ENCODE data around the gene DOCK7. TPM values are rescaled to one million over a fixed set of nuclear protein-coding genes. Genes with fewer than 3 reads are reported as not detected.

The DOCK7 gene
- total and polyA plus RNA-seq, 2 of the 8 experiments (the other 6 are each of a cell fraction or from before 2014, with no cell fraction given), result 10.2 to 33.7 TPM

DNA sequence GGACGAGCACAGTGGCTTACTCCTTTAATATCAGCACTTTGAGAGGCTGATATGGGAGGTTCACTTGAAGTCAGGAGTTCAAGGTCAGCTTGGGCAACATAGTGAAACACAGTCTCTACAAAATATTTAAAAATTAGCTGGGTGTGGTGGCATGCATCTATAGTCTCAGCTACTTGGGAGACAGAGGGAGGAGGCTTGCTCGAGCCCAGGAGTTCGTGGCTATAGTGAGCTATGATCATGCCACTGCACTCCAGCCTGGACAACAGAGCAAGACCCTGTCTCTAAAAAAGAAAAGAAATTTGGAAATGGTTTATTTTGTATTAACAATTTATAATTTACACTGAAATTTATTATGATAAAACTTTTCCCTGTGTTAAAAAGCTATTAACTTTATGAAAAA lies 92.5 kb downstream of the DOCK7 start:
- no peak overlapping the region for H2BK120ac ChIP-seq (replicated peaks; ENCODE audit: low read depth, low read length)
- H3K4ac ChIP-seq (replicated peaks; ENCODE audit: insufficient read length, low read depth, low read length), result no peak overlapping the region
- no peak overlapping the region for H3K56ac ChIP-seq (replicated peaks; ENCODE audit: insufficient read length, low read depth, low read length)
- H3K14ac ChIP-seq (ENCODE audit: insufficient read length), result no peak overlapping the region
- no peaks in the 10 kb centered on the region for H3K9me3 ChIP-seq (ENCODE audit: insufficient read depth in 2 of 2, low read depth in 1 of 2, low read length in 1 of 2)
- H3K4me1 ChIP-seq (replicated peaks in 1 of 4; ENCODE audit: control insufficient read depth in 3 of 4, insufficient read depth in 4 of 4, low read length in 3 of 4), result no peaks in the 10 kb centered on the region
- H3K9ac ChIP-seq (replicated peaks in 1 of 4; ENCODE audit: extremely low read depth in 1 of 4, low read depth in 3 of 4, low read length in 3 of 4), result no peak overlapping the region
- TF ChIP-seq CEBPB (IDR thresholded peaks at IDR 0.05; ENCODE audit: low read depth, low read length), result no peak
- no peak for TF ChIP-seq GTF2F1 (IDR thresholded peaks at IDR 0.05; ENCODE audit: borderline replicate concordance, low read depth, low read length)
- TF ChIP-seq, protein P1, sequence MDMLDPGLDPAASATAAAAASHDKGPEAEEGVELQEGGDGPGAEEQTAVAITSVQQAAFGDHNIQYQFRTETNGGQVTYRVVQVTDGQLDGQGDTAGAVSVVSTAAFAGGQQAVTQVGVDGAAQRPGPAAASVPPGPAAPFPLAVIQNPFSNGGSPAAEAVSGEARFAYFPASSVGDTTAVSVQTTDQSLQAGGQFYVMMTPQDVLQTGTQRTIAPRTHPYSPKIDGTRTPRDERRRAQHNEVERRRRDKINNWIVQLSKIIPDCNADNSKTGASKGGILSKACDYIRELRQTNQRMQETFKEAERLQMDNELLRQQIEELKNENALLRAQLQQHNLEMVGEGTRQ (IDR thresholded peaks at IDR 0.05; ENCODE audit: low read length), result no peak
- TF ChIP-seq, protein P2, sequence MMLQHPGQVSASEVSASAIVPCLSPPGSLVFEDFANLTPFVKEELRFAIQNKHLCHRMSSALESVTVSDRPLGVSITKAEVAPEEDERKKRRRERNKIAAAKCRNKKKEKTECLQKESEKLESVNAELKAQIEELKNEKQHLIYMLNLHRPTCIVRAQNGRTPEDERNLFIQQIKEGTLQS (IDR thresholded peaks at IDR 0.05; ENCODE audit: insufficient read depth, low read depth, low read length), result no peak
- no peak for TF ChIP-seq BACH1 (IDR thresholded peaks at IDR 0.05; ENCODE audit: low read length)
- no peak for TF ChIP-seq CBX8 (IDR thresholded peaks at IDR 0.05; ENCODE audit: borderline replicate concordance, low read depth, low read length)
- no peak overlapping the region for H3K27ac ChIP-seq (ENCODE audit: low read depth, low read length)
- H4K91ac ChIP-seq (replicated peaks; ENCODE audit: insufficient read length, low read length), result no peak overlapping the region
- no peak overlapping the region for H2BK12ac ChIP-seq (ENCODE audit: low read depth, low read length)
- ChIA-PET POLR2A (ENCODE audit: partially characterized antibody) (no interaction called here), CTCF (ENCODE audit: partially characterized antibody) (interaction anchor here (1.5 kb wide), 1 partner anchor 65 kb away, joined by 3 read pairs; no protein-coding TSS in a partner anchor)
- no peak overlapping the region for H2BK15ac ChIP-seq (ENCODE audit: low read length)
- H2AK5ac ChIP-seq (ENCODE audit: low read depth, low read length), result no peak overlapping the region
- H2BK5ac ChIP-seq (ENCODE audit: low read depth, low read length), result no peak overlapping the region
- no peak for FAIRE-seq
- H2BK20ac ChIP-seq (ENCODE audit: low read length), result no peak overlapping the region
- H3K23me2 ChIP-seq (ENCODE audit: low read depth, low read length), result no peaks in the 10 kb centered on the region
- H3K27me3 ChIP-seq (replicated peaks in 1 of 4; ENCODE audit: control insufficient read depth in 3 of 4, extremely low read depth in 1 of 4, insufficient read depth in 3 of 4, low read length in 3 of 4), result no peaks in the 10 kb centered on the region
- H3K18ac ChIP-seq (ENCODE audit: extremely low read depth, low read length), result no peak overlapping the region
- H3K79me1 ChIP-seq (ENCODE audit: low read depth, low read length), result no peaks in the 10 kb centered on the region
- WGBS, 2 experiments (ENCODE audit: extremely low coverage in 1 of 2, insufficient coverage in 1 of 2, insufficient read length in 1 of 2, insufficient replicate concordance in 2 of 2, low coverage in 1 of 2, low lambda C conversion rate in 2 of 2, missing lambda C conversion rate in 1 of 2), result 92% methylated on average over 3 of the region's 3 CpGs; no CpG with 5 or more reads in 1 of the 2 experiments
- no peak for DNase-seq (ENCODE audit: low read depth in 1 of 2, low spot score in 2 of 2)
- H3K36me3 ChIP-seq (ENCODE audit: control insufficient read depth in 2 of 4, insufficient read depth in 4 of 4, low read length in 3 of 4), result no peaks in the 10 kb centered on the region
- H4K20me1 ChIP-seq (replicated peaks in 1 of 2; ENCODE audit: control insufficient read depth in 1 of 2, insufficient read depth in 2 of 2, low read length in 2 of 2), result no peaks in the 10 kb centered on the region
- no peaks in the 10 kb centered on the region for H3K79me2 ChIP-seq (ENCODE audit: control insufficient read depth in 1 of 2, insufficient read depth in 2 of 2, low read length in 2 of 2)
- no peak overlapping the region for H3K23ac ChIP-seq (ENCODE audit: insufficient read length)
- H4K5ac ChIP-seq (ENCODE audit: insufficient read length, low read depth, low read length), result no peak overlapping the region
- H3K4me2 ChIP-seq (ENCODE audit: insufficient read depth in 1 of 2, low read depth in 2 of 2, low read length in 2 of 2), result no peak overlapping the region
- no peak overlapping the region for H2AFZ ChIP-seq (ENCODE audit: low read length)
- no peak overlapping the region for H4K8ac ChIP-seq (ENCODE audit: extremely low read depth, insufficient read depth, low read length)
- H3K4me3 ChIP-seq (ENCODE audit: extremely low read depth in 1 of 4, insufficient read depth in 2 of 4, low read depth in 3 of 4, low read length in 4 of 4), result no peak overlapping the region

Measured in H1 (cell line).